Stimulated activated effector memory CD8-positive, alpha-beta T cell treated with anti-CD3 and anti-CD28 coated beads, Interleukin-12 subunit alpha, Interleukin-12 subunit beta, amount 100 ng/mL, for 72 hours (primary cell): Measurements from ENCODE around the gene CORO1C.

ENCODE experiments used
- ATAC-seq: fragments of 150-1000 bp; cut with Tn5 transposase; 2 replicates; pipeline ENCODE4 v1.10.0; 2021
- DNase-seq, 2 donors: peaks; one replicate each; pipeline ENCODE4 v3.0.0; 2021 to 2022; ENCODE audit warnings: low spot score in 2 of 2
- H3K27ac Mint-ChIP-seq: one replicate; pipeline ENCODE4 v1.8.0; 2022; ENCODE audit warnings: mild to moderate bottlenecking, mixed read lengths
- H3K36me3 Mint-ChIP-seq: one replicate; pipeline ENCODE4 v1.8.0; 2022; ENCODE audit warnings: mild to moderate bottlenecking, mixed read lengths
- H3K4me1 Mint-ChIP-seq: one replicate; pipeline ENCODE4 v1.8.0; 2022; ENCODE audit warnings: mixed read lengths
- H3K4me3 Mint-ChIP-seq: one replicate; pipeline ENCODE4 v1.8.0; 2022; ENCODE audit warnings: mild to moderate bottlenecking, mixed read lengths
- H3K9me3 Mint-ChIP-seq: one replicate; pipeline ENCODE4 v1.8.0; 2022; ENCODE audit warnings: mixed read lengths

Gene CORO1C

GRCh38 chr12:108610856-108611605 is 120.3 kb downstream of the CORO1C start:
- H3K27ac Mint-ChIP-seq: no peak overlapping the region

DNA sequence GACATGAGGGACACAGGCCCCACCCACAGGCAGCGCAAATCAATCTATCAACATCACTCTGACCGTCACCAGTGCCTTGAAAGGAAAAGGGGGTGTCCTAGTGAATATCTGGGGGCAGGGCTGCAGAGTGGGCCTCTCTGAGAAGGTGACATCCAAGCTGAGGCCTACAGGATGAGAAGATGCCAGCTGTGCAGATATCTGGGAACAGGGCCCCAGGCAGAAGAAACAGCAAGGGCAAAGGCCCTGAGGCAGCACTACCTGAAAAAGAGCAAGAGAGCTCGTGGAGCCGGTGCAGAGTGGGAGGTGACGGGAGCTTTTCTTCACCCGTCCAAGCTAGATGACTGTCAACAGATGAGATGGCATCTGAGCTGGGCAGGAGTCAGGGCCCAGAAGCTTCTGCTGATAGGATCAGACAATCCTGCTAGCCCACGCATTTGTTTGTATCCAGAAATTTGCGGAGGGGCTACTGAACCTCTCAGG is 120.9 kb downstream of the CORO1C start:
- Mint-ChIP-seq H3K36me3 (peaks cover 20% of the 10 kb centered on the region), H3K9me3 (no peaks in the 10 kb centered on the region), H3K27ac (peak overlapping the region; percentile 19), H3K4me3 (no peak overlapping the region), H3K4me1 (peaks cover 39% of the 10 kb centered on the region)
- ATAC-seq: no peak
- DNase-seq: no peak

More at GRCh38 chr12:108610856-108611605, 120.3 kb downstream of the CORO1C start:
- peaks cover 33% of the 10 kb centered on the region for H3K4me1 Mint-ChIP-seq
- no peak for DNase-seq
- H3K4me3 Mint-ChIP-seq: no peak overlapping the region
- H3K36me3 Mint-ChIP-seq: peaks cover 14% of the 10 kb centered on the region
- ATAC-seq: no peak
- no peaks in the 10 kb centered on the region for H3K9me3 Mint-ChIP-seq

- Mint-ChIP-seq H3K4me3 (no peak overlapping the region), H3K27ac (peak overlapping the region; percentile 19), H3K4me1 (peaks cover 41% of the 10 kb centered on the region), H3K9me3 (no peaks in the 10 kb centered on the region), H3K36me3 (peaks cover 26% of the 10 kb centered on the region)
- no peak for ATAC-seq
- no peak for DNase-seq
These were observed 121.6 kb downstream of the CORO1C start for GRCh38 chr12:108609537-108610335.

DNA sequence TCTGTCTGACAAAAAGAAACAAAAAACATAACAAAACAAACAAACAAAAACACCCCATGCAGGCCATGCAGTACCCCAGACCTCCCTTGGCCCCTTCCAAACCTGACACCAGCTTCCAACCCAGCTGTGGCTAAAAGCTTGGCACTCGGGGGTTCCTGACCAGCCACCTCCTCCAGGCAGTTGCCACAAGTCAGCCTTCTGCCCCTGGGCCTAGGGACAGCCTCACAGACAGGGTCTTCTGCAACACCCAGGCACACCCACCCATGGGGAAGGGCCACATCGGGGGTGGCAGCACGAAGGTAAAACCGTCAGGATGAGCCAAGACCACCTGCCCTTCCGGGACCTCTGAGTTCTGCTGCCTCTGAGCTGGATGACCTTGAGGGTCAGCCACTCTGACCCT is 122.7 kb downstream of the CORO1C start:
- H3K4me1 Mint-ChIP-seq: peaks cover 32% of the 10 kb centered on the region
- ATAC-seq (no peak), DNase-seq (no peak)
- H3K4me3 Mint-ChIP-seq: no peak overlapping the region
- no peak overlapping the region for H3K27ac Mint-ChIP-seq
- H3K36me3 Mint-ChIP-seq: peaks cover 25% of the 10 kb centered on the region
- H3K9me3 Mint-ChIP-seq: no peaks in the 10 kb centered on the region

DNA sequence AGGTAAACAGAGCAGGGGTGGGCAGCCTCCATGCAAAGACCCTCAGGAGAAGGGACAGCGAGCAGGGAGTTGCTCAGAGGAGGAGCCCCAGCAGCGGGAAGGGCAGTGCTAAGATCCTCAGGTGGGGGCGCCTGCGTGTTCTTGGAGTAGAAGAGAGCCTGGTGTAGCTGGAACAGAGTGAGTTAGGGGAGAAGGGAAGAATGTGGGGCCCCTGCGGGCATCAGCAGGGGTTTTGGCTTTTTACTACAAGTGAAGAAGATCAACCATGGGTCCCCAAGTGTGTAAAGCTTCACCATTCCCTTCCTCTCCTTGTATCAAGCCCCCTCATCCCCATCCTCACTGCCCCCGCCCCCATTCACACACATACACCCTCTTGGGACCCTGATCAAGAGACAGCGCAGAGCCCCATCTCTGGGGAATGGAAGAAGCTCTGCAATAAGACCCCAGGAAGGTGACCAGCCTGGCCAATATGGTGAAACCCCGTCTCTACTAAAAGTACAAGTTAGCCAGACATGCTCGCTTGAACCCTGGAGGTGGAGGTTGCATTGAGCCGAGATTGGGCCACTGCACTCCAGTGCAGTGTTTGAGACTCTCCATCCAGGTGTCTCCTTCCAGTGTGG is 123.2 kb downstream of the CORO1C start:
- DNase-seq (no peak), ATAC-seq (no peak)
- H3K4me1 Mint-ChIP-seq: peaks cover 26% of the 10 kb centered on the region
- H3K4me3 Mint-ChIP-seq: no peak overlapping the region
- H3K27ac Mint-ChIP-seq: no peak overlapping the region
- peaks cover 21% of the 10 kb centered on the region for H3K36me3 Mint-ChIP-seq
- no peaks in the 10 kb centered on the region for H3K9me3 Mint-ChIP-seq

DNA sequence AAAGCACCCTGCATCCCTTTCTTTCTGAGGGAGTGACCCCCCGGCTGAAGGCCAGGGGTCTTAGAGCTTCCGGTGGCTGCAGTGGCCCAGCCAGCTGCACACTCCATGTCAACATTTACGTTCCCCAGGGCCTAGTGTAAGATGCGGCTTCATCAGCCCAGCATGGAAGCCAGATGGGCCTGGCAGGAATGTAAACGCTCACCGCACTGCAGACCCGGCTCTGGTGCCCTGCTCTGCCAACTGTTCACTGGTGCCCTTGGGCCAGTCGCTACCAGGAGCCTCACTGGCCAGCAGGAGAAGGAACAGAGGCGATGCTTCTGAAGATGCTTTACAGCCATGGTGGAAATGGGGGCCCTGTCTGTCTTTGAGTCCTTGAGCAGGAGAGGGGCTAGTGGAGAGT is 124.8 kb downstream of the CORO1C start:
- Mint-ChIP-seq H3K9me3 (no peaks in the 10 kb centered on the region), H3K4me3 (no peak overlapping the region), H3K27ac (peak overlapping the region; percentile 96), H3K4me1 (peaks cover 15% of the 10 kb centered on the region), H3K36me3 (peaks cover 21% of the 10 kb centered on the region)
- ATAC-seq: no peak
- no peak for DNase-seq

DNA sequence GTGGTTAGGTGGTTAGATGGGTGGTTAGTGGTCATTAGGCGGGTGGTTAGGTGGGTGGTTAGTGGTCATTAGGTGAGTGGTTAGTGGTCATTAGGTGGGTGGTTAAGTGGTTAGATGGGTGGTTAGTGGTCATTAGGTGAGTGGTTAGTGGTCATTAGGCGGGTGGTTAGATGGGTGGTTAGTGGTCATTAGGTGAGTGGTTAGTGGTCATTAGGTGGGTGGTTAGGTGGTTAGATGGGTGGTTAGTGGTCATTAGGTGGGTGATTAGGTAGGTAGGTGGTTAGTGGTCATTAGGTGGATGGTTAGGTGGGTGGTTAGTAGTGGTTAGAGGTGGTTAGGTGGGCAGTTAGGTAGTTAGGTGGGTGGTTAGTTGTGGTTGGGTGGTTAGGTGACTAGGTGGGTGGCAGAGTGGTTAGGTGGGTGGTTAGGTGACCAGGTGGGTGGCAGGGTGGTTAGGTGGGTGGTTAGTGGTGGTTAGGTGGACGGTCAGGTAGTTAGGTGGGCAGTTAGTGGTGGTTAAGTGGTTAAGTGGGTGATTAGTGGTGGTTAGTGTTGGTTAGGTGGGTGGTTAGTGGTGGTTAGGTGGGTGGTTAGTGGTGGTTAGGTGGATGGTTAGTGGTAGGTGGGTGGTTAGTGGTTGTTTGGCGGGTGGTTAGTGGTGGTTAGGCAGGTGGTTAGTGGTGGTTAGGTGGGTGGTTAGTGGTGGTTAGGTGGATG is 125.5 kb downstream of the CORO1C start:
- peak overlapping the region; percentile 96 for H3K27ac Mint-ChIP-seq
- H3K4me3 Mint-ChIP-seq: no peak overlapping the region
- H3K9me3 Mint-ChIP-seq: no peaks in the 10 kb centered on the region
- H3K36me3 Mint-ChIP-seq: peaks cover 21% of the 10 kb centered on the region
- DNase-seq (no peak), ATAC-seq (no peak)
- peaks cover 15% of the 10 kb centered on the region for H3K4me1 Mint-ChIP-seq

GRCh38 chr12:108605000-108605689 is 126.2 kb downstream of the CORO1C start:
- Mint-ChIP-seq H3K4me3 (no peak overlapping the region), H3K4me1 (peaks cover 15% of the 10 kb centered on the region)
- no peak for DNase-seq

DNA sequence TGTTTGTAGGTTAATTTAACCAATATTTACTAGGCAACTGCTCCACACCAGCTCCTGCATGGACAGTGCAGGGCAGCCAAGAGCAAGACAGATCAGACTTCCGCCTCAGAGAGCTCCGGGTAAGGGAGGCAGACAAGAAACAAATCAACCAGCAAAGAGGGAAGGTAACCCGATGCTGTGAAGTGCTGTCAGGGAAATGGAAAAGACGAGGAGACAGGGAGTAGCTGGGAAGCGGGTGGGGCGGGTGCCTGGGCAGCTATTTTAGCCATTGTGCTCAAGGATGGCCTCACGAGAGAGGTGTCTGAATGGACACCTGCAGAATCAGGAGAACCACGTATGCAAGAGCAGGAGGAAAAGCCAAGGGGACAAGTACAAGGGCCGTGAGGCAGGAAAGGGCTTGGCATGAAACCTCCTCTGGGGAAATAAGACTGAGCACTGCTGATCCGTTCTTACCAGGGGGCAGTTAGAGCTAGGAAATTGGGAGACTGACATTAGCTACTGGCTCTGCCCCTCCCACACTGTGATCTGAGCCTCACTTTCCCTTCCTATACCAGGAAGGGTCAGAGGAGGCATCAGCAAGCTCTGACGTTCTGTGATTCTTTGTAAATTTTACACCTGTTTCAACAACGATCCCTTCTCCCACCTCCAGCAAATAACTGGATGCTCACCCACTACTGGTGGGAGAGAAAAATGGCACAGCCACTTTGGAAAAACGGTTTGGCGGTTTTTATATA is 126.9 kb downstream of the CORO1C start:
- no peak overlapping the region for H3K4me3 Mint-ChIP-seq
- H3K4me1 Mint-ChIP-seq: peaks cover 15% of the 10 kb centered on the region
- ATAC-seq (no peak), DNase-seq (no peak)
- no peaks in the 10 kb centered on the region for H3K9me3 Mint-ChIP-seq
- H3K36me3 Mint-ChIP-seq: peaks cover 21% of the 10 kb centered on the region
- H3K27ac Mint-ChIP-seq: peak overlapping the region; percentile 96

More at GRCh38 chr12:108605000-108605689, 126.2 kb downstream of the CORO1C start:
- peak; percentile 9 for ATAC-seq
- Mint-ChIP-seq H3K9me3 (no peaks in the 10 kb centered on the region), H3K27ac (peak overlapping the region; percentile 96), H3K36me3 (peaks cover 21% of the 10 kb centered on the region)

- DNase-seq: no peak
- peaks cover 15% of the 10 kb centered on the region for H3K4me1 Mint-ChIP-seq
- H3K4me3 Mint-ChIP-seq: no peak overlapping the region
- no peak for ATAC-seq
- H3K9me3 Mint-ChIP-seq: no peaks in the 10 kb centered on the region
- H3K27ac Mint-ChIP-seq: peak overlapping the region; percentile 71
- peaks cover 21% of the 10 kb centered on the region for H3K36me3 Mint-ChIP-seq
These were observed 127.6 kb downstream of the CORO1C start for GRCh38 chr12:108603743-108604142.

- peaks cover 21% of the 10 kb centered on the region for H3K36me3 Mint-ChIP-seq
- peaks cover 15% of the 10 kb centered on the region for H3K4me1 Mint-ChIP-seq
- no peak overlapping the region for H3K4me3 Mint-ChIP-seq
- no peaks in the 10 kb centered on the region for H3K9me3 Mint-ChIP-seq
- DNase-seq: no peak
- ATAC-seq: no peak
- H3K27ac Mint-ChIP-seq: peak overlapping the region; percentile 71
These were observed 128.2 kb downstream of the CORO1C start for GRCh38 chr12:108602976-108603704.

DNA sequence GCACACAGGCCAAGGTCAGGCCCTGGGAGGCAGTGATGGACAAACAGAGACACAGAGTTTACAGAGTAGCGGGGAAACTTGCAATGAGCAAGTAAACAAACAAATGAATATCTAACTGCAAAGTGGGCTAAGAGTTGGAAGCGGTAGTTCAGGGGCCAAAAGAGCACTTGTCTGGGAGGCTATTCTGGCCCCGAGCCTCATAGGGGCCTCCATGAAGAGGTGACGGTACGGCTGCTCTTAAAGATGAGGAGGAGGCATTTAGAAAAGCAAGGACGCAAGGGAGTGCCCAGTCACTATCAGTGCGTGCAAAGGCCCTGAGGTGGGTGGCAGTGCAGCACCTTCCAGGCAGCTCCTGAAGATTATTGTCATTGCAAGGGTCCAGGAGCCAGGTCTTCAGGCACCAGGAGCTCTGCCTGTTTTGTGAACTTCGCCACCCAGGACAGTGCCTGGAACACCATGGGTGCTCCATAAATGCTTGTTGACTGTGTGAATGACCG is 129.1 kb downstream of the CORO1C start:
- DNase-seq: no peak
- peaks cover 15% of the 10 kb centered on the region for H3K4me1 Mint-ChIP-seq
- H3K9me3 Mint-ChIP-seq: no peaks in the 10 kb centered on the region
- H3K36me3 Mint-ChIP-seq: peaks cover 21% of the 10 kb centered on the region
- no peak for ATAC-seq
- no peak overlapping the region for H3K27ac Mint-ChIP-seq
- H3K4me3 Mint-ChIP-seq: no peak overlapping the region

DNA sequence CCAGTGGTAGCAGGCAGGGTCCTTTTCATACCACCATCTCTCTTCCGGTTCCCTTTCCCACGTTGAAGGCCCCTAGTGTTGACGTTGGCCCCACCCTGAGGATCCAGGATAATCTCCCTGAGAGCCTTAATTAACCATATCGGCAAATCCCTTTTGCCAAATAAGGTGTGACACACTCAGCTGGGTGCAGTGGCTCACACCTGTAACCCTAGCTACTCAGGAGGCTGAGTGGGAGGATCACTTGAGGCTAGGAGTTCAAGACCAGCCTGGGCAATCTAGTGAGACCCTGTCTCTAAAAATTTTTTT is 130.7 kb downstream of the CORO1C start:
- Mint-ChIP-seq H3K4me3 (no peak overlapping the region), H3K9me3 (no peaks in the 10 kb centered on the region), H3K4me1 (peaks cover 6% of the 10 kb centered on the region), H3K27ac (no peak overlapping the region), H3K36me3 (peaks cover 11% of the 10 kb centered on the region)
- no peak for ATAC-seq
- DNase-seq: no peak
